ENCODE measurements around the gene C1QTNF1. TPM values are rescaled to one million over a fixed set of nuclear protein-coding genes. Genes with fewer than 3 reads are reported as not detected.

C1QTNF1 gene
- total and polyA plus RNA-seq, 2 donors (not counting 3 experiments of a cell fraction or from before 2014, with no cell fraction given), result 2.5 to 4.0 TPM

GRCh38 chr17:79045001-79045729 lies 21.2 kb downstream of the C1QTNF1 start:
- Histone ChIP-seq H3K79me2 (ENCODE audit: control insufficient read depth, insufficient read depth, low read length) (no peaks in the 10 kb centered on the region), H2AFZ (ENCODE audit: low read depth, low read length) (no peak overlapping the region), H3K36me3 (ENCODE audit: control insufficient read depth in 2 of 2, extremely low read depth in 1 of 2, insufficient read depth in 2 of 2, low read length in 2 of 2) (no peaks in the 10 kb centered on the region), H3K4me3 (replicated peaks in 1 of 3; ENCODE audit: insufficient read depth in 1 of 3, low read depth in 1 of 3, low read length in 3 of 3) (no peak overlapping the region), H4K20me1 (replicated peaks; ENCODE audit: control insufficient read depth, extremely low read depth, insufficient read depth, low read length) (no peaks in the 10 kb centered on the region), H3K27ac (ENCODE audit: insufficient read depth, low read depth, low read length) (no peak overlapping the region), H3K9ac (replicated peaks; ENCODE audit: extremely low read depth, insufficient read depth, low read length) (no peak overlapping the region), H3K4me1 (ENCODE audit: control insufficient read depth, extremely low read depth, insufficient read depth, low read length) (no peaks in the 10 kb centered on the region), H3K4me2 (ENCODE audit: insufficient read depth, low read length) (no peak overlapping the region), H3K27me3 (ENCODE audit: control insufficient read depth in 2 of 2, insufficient read depth in 2 of 2, low read length in 2 of 2) (no peaks in the 10 kb centered on the region), H3K9me1 (replicated peaks; ENCODE audit: control insufficient read depth, extremely low read depth, insufficient read depth, low read length) (no peaks in the 10 kb centered on the region), H3K9me3 (replicated peaks; ENCODE audit: control insufficient read depth, insufficient read depth, low read length) (no peaks in the 10 kb centered on the region)
- DNase-seq (ENCODE audit: low read depth, low spot score) (no peak), FAIRE-seq (no peak)
- intact Hi-C loops (cut with micrococcal nuclease), result no loop called here
- ChIA-PET CTCF (interaction anchor here (0.6 to 3.3 kb wide), 34 partner anchors 8 to 666 kb away, joined by 3 to 109 read pairs (median 6); partner anchors contain the start of genes CANT1 and ENGASE), POLR2A (no interaction called here)
- BruUV-seq (replicated peaks), result no TSS peak
- no peak for TF ChIP-seq JUN (IDR thresholded peaks at IDR 0.05; ENCODE audit: borderline replicate concordance, insufficient read depth, insufficient read length, low read depth)
- dilution Hi-C loops (cut with MboI; ENCODE audit: extremely low pct_ligation_motif_present, low sequenced_read_pairs), result no loop called here

- Histone ChIP-seq H3K9ac (replicated peaks; ENCODE audit: extremely low read depth, insufficient read depth, low read length) (no peak overlapping the region), H3K9me1 (replicated peaks; ENCODE audit: control insufficient read depth, extremely low read depth, insufficient read depth, low read length) (no peaks in the 10 kb centered on the region), H3K27me3 (ENCODE audit: control insufficient read depth in 2 of 2, insufficient read depth in 2 of 2, low read length in 2 of 2) (no peaks in the 10 kb centered on the region), H3K36me3 (ENCODE audit: control insufficient read depth in 2 of 2, extremely low read depth in 1 of 2, insufficient read depth in 2 of 2, low read length in 2 of 2) (no peaks in the 10 kb centered on the region), H3K79me2 (ENCODE audit: control insufficient read depth, insufficient read depth, low read length) (no peaks in the 10 kb centered on the region), H3K4me2 (ENCODE audit: insufficient read depth, low read length) (no peak overlapping the region), H3K9me3 (replicated peaks; ENCODE audit: control insufficient read depth, insufficient read depth, low read length) (no peaks in the 10 kb centered on the region), H3K27ac (ENCODE audit: insufficient read depth, low read depth, low read length) (no peak overlapping the region), H3K4me1 (ENCODE audit: control insufficient read depth, extremely low read depth, insufficient read depth, low read length) (no peaks in the 10 kb centered on the region), H2AFZ (ENCODE audit: low read depth, low read length) (no peak overlapping the region), H4K20me1 (replicated peaks; ENCODE audit: control insufficient read depth, extremely low read depth, insufficient read depth, low read length) (no peaks in the 10 kb centered on the region), H3K4me3 (replicated peaks in 1 of 3; ENCODE audit: insufficient read depth in 1 of 3, low read depth in 1 of 3, low read length in 3 of 3) (no peak overlapping the region)
- peak; percentile 93 for FAIRE-seq
- ChIA-PET CTCF (interaction anchor here (0.6 to 3.3 kb wide), 27 partner anchors 8 to 665 kb away, joined by 3 to 109 read pairs (median 6); partner anchors contain the start of genes CANT1 and ENGASE), POLR2A (no interaction called here)
- TF ChIP-seq CTCF (IDR thresholded peaks at IDR 0.05; ENCODE audit: extremely low read depth in 1 of 2, insufficient read depth in 1 of 2, low read depth in 1 of 2, low read length in 2 of 2) (peak; percentile 90 to 96), POLR2AphosphoS5 (IDR thresholded peaks at IDR 0.05; ENCODE audit: insufficient read depth, low read depth, low read length) (no peak), JUN (IDR thresholded peaks at IDR 0.05; ENCODE audit: borderline replicate concordance, insufficient read depth, insufficient read length, low read depth) (no peak), POLR2A (IDR thresholded peaks at IDR 0.05; ENCODE audit: low read depth, low read length) (no peak), MAX (IDR thresholded peaks at IDR 0.05; ENCODE audit: insufficient read depth, insufficient read length) (peak; percentile 62)
- dilution Hi-C loops (cut with MboI; ENCODE audit: extremely low pct_ligation_motif_present, low sequenced_read_pairs), result no loop called here
- peak; percentile 79 for DNase-seq (ENCODE audit: low read depth, low spot score)
- intact Hi-C loops (cut with micrococcal nuclease), result loop anchor here (1.0 kb wide), 3 partner anchors 27 to 347 kb away; no protein-coding TSS in a partner anchor
- BruUV-seq (replicated peaks), result no TSS peak
Measured at GRCh38 chr17:79045842-79046196, 21.9 kb downstream of the C1QTNF1 start.
